AG09309 (cell line): ENCODE measurements around the gene CALML4.
"Not testable (repeated sequence)": the region's sequence is repeated elsewhere in the genome, so short reads cannot be mapped to it uniquely, and the experiment has no call there.

Experiments used
- DNase-seq: peaks from one replicate; pipeline ENCODE4 v3.0.0-alpha.2; 2010; ENCODE audit warnings: low read depth
- H3K4me3 ChIP-seq: 2 replicates; pipeline ENCODE4 v1.5.1; 2011; ENCODE audit warnings: mild to moderate bottlenecking, low read depth, low read length, moderate library complexity; ENCODE audit not compliant: control insufficient read depth
- CTCF ChIP-seq: IDR thresholded peaks from 2 replicates; pipeline ENCODE4 v1.5.1; 2011; ENCODE audit warnings: mild to moderate bottlenecking, low read depth, low read length, inconsistent platforms; ENCODE audit not compliant: insufficient read depth, control insufficient read depth; ENCODE audit errors: missing control alignments

Gene CALML4

GRCh38 chr15:68176601-68177000, 28.5 kb downstream of the CALML4 start:
- TF ChIP-seq CTCF, result no peak

DNA sequence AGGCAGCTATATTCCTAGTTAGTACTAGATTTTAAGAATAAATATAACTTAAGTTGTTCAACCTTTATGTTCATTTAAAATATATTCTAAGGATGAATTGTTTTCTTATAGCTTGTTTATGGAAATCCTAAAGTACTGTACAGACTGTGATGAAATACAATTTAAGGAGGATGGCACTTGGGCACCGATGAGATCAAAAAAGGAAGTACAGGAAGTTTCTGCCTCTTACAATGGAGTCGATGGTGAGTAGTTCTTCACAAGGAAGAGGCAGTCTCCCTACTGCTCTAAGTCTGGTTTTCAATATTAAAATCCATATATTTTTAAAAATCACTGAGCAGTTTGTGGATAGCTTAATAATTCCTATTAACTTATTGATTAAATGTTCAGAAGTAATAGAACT, 29.6 kb downstream of the CALML4 start:
- no peak overlapping the region for H3K4me3 ChIP-seq
- no peak for TF ChIP-seq CTCF
- no peak for DNase-seq

More at GRCh38 chr15:68176601-68177000, 28.5 kb downstream of the CALML4 start:
- H3K4me3 ChIP-seq, result no peak overlapping the region
- DNase-seq, result no peak

GRCh38 chr15:68173119-68173518, 32.0 kb downstream of the CALML4 start:
- TF ChIP-seq CTCF, result no peak
- no peak for DNase-seq
- H3K4me3 ChIP-seq, result no peak overlapping the region

DNA sequence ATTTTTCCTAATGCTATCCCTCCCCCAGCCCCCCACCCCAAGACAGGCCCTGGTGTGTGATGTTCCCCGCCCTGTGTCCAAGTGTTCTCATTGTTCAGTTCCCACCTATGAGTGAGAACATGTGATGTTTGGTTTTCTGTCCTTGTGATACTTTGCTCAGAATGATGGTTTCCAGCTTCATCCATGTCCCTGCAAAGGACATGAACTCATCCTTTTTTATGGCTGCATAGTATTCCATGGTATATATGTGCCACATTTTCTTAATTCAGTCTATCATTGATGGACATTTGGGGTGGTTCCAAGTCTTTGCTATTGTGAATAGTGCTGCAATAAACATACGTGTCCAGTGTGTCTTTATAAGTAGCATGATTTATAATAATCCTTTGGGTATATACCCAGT, 33.1 kb downstream of the CALML4 start:
- not testable (repeated sequence) for DNase-seq, H3K4me3 ChIP-seq

- DNase-seq, result no peak
- H3K4me3 ChIP-seq, result no peak overlapping the region
- no peak for TF ChIP-seq CTCF
Measured at GRCh38 chr15:68166847-68167246, 38.3 kb downstream of the CALML4 start.

GRCh38 chr15:68163191-68163590, 41.9 kb downstream of the CALML4 start:
- DNase-seq, result no peak
- H3K4me3 ChIP-seq, result no peak overlapping the region
- no peak for TF ChIP-seq CTCF

DNA sequence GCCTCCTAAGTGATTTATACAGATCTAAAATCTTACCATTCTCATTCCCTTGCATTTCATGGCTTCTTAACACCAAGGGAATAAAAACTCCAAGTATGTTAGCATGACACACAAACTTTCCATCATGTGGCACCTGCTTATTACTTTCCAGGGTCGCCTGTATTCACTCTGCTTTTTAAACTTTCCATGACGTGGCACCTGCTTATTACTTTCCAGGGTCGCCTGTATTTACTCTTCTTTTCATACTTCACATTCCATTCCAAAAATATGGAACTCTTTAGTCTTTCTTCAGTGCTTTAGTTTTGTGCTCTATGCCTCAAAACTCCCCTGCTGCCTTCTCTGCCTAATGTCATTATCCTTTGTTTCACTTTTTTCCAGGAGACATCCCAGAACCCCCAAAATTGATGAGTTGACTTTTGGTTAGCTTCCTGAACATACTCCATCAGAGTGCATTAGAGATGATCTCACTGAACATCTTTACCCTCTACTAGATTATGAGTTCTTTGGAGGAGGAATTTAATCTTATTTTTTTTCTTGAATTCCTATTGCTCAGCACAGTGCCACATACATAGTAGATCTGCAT, 47.0 kb downstream of the CALML4 start:
- no peak overlapping the region for H3K4me3 ChIP-seq
- DNase-seq, result no peak
- TF ChIP-seq CTCF, result no peak

DNA sequence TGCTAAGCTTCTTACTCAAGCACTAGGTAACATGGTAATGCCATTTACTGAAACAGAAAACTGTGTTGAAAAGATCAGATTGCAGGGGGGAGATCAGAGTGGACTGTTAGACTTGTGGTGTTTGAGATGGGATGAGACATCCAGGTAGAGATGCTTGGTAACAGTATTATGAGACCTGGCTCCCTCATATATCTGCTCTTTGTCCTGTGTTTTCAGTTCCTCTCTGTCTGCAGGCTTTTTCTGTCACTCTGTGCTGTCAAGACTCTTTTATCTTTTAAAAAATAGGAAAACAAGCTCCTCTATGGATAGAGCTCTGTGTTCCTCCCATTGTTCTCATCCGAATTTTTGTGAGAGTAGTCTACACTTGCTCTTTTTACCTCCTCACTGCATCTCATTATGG, 48.1 kb downstream of the CALML4 start:
- TF ChIP-seq CTCF, result no peak
- DNase-seq, result no peak
- H3K4me3 ChIP-seq, result no peak overlapping the region
